SK-N-MC (cell line): Measurements from ENCODE around the gene CREB5.

Experiments used
- EZH2 ChIP-seq: fragments of 200-600 bp; sonication (generic); IDR thresholded peaks from one replicate; pipeline ENCODE4 v1.6.1; 2017; ENCODE audit warnings: antibody characterized with exemption
- POLR2AphosphoS5 ChIP-seq: IDR thresholded peaks from 2 replicates; pipeline ENCODE4 v1.6.1; 2012; ENCODE audit warnings: mild to moderate bottlenecking, low read depth, low read length, borderline replicate concordance

DNA sequence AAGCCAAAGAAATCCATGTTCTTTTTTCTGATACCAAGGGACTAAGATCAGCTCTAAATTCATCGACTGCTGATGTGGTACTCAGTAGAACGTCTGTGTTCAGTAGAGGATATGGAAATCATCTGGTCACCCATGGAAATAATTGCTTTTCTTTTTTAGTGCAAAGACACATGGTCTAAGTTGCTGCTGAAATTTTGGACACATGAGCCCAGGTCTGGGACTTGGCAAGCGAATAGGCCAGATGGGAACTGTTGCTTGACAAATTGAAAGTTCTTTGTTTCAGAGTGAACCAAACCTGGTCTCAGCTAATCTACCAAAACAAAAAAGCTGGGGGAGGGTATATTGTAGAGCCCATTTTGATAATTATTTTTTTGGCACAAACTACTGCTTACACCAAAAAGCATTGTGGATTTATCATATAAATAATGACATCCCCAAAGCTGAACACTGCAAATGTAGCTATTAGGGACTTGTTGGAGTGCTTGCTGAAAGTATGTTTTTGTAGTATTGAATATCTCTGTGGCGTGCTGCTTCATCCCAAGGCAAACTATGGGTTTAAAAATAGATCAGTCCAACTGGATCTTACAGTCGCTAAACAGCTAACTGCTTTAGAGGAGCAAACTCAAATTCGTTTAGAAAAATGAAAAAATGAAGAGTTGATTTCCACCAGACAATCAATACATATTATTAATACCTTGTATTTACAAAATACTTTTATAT, 401.1 kb downstream of the CREB5 start:
- no peak for TF ChIP-seq POLR2AphosphoS5
- TF ChIP-seq EZH2 = no peak
